Activated T-cell treated with anti-CD3 and anti-CD28 coated beads, Interleukin-2, amount 50 U/mL, for 72 hours (primary cell): Measurements from ENCODE around the gene NR1I2. TPM values are rescaled to one million over a fixed set of nuclear protein-coding genes. Genes with fewer than 3 reads are reported as not detected.

Experiments
- ATAC-seq, 2 donors: fragments of 150-1000 bp; cut with Tn5 transposase; replicated peaks in 1 of 2; 2 replicates each; pipeline ENCODE4 v1.10.0; 2021; ENCODE audit warnings: moderate library complexity in 2 of 2, mild to moderate bottlenecking in 1 of 2
- DNase-seq, 2 donors: peaks; one replicate each; pipeline ENCODE4 v3.0.0; 2021 to 2022; ENCODE audit warnings: mixed read lengths in 1 of 2
- H3K27ac Mint-ChIP-seq: one replicate; pipeline ENCODE4 v1.8.0; 2022; ENCODE audit warnings: mild to moderate bottlenecking, moderate library complexity, mixed read lengths
- H3K27me3 Mint-ChIP-seq: one replicate; pipeline ENCODE4 v1.8.0; 2022; ENCODE audit warnings: low read depth, mixed read lengths
- H3K36me3 Mint-ChIP-seq, 2 donors: one replicate each; pipeline ENCODE4 v1.8.0; 2022; ENCODE audit warnings: mixed read lengths in 2 of 2, mild to moderate bottlenecking in 1 of 2; ENCODE audit not compliant: insufficient read depth in 2 of 2
- H3K4me1 Mint-ChIP-seq: one replicate; pipeline ENCODE4 v1.8.0; 2022; ENCODE audit warnings: low read depth, mixed read lengths
- H3K4me3 Mint-ChIP-seq, 2 donors: one replicate each; pipeline ENCODE4 v1.8.0; 2022; ENCODE audit warnings: mild to moderate bottlenecking in 2 of 2, mixed read lengths in 2 of 2, moderate library complexity in 2 of 2
- H3K9me3 Mint-ChIP-seq, 2 donors: one replicate each; pipeline ENCODE4 v1.8.0; 2022; ENCODE audit warnings: mixed read lengths in 2 of 2
- total RNA-seq, 2 donors: library from RNA; stranded (reverse); gene quantifications; one replicate each; pipeline ENCODE4 v1.2.3, GENCODE V29; 2022

Gene NR1I2
- total RNA-seq, 2 donors from 2014 or later, result 0.17 to 0.25 TPM

- H3K4me1 Mint-ChIP-seq, result no peaks in the 10 kb centered on the region
Observed at GRCh38 chr3:119841808-119842471, 60.0 kb downstream of the NR1I2 start.

GRCh38 chr3:119849126-119849525 lies 67.2 kb downstream of the NR1I2 start:
- ATAC-seq (no peak), DNase-seq (no peak)
- Mint-ChIP-seq H3K4me3 (no peak overlapping the region), H3K27me3 (no peaks in the 10 kb centered on the region), H3K4me1 (no peaks in the 10 kb centered on the region), H3K27ac (no peak overlapping the region), H3K9me3 (peaks cover 2 to 12% of the 10 kb centered on the region in 2 donors), H3K36me3 (peaks cover 2 to 18% of the 10 kb centered on the region in 2 donors)

More at GRCh38 chr3:119841808-119842471, 60.0 kb downstream of the NR1I2 start:
- peaks cover 0 to 4% of the 10 kb centered on the region in 2 donors for H3K9me3 Mint-ChIP-seq
- no peaks in the 10 kb centered on the region for H3K27me3 Mint-ChIP-seq
- DNase-seq (no peak), ATAC-seq (no peak)
- H3K27ac Mint-ChIP-seq, result no peak overlapping the region
- peaks cover 7 to 17% of the 10 kb centered on the region in 2 donors for H3K36me3 Mint-ChIP-seq
- no peak overlapping the region for H3K4me3 Mint-ChIP-seq

- peaks cover 16 to 35% of the 10 kb centered on the region in 2 donors for H3K36me3 Mint-ChIP-seq
- no peak for ATAC-seq
Observed at GRCh38 chr3:119856695-119857094, 74.8 kb downstream of the NR1I2 start.

GRCh38 chr3:119858957-119859356 lies 77.1 kb downstream of the NR1I2 start:
- H3K27me3 Mint-ChIP-seq, result no peaks in the 10 kb centered on the region
- no peak overlapping the region for H3K27ac Mint-ChIP-seq
- peaks cover 6% of the 10 kb centered on the region for H3K4me1 Mint-ChIP-seq
- ATAC-seq (no peak), DNase-seq (no peak)
- no peak overlapping the region for H3K4me3 Mint-ChIP-seq
- H3K9me3 Mint-ChIP-seq, result peaks cover 1 to 5% of the 10 kb centered on the region in 2 donors
- peaks cover 21 to 42% of the 10 kb centered on the region in 2 donors for H3K36me3 Mint-ChIP-seq

More at GRCh38 chr3:119856695-119857094, 74.8 kb downstream of the NR1I2 start:
- no peak overlapping the region for H3K4me3 Mint-ChIP-seq
- H3K4me1 Mint-ChIP-seq, result peaks cover 6% of the 10 kb centered on the region
- no peak for DNase-seq
- no peaks in the 10 kb centered on the region for H3K27me3 Mint-ChIP-seq
- H3K27ac Mint-ChIP-seq, result no peak overlapping the region
- H3K9me3 Mint-ChIP-seq, result peaks cover 3 to 12% of the 10 kb centered on the region in 2 donors

- DNase-seq (no peak), ATAC-seq (no peak)
- H3K9me3 Mint-ChIP-seq, result peaks cover 1 to 4% of the 10 kb centered on the region in 2 donors
- peaks cover 20 to 34% of the 10 kb centered on the region in 2 donors for H3K36me3 Mint-ChIP-seq
- H3K27ac Mint-ChIP-seq, result no peak overlapping the region
- H3K4me1 Mint-ChIP-seq, result peaks cover 6% of the 10 kb centered on the region
- H3K27me3 Mint-ChIP-seq, result no peaks in the 10 kb centered on the region
- H3K4me3 Mint-ChIP-seq, result no peak overlapping the region
Observed at GRCh38 chr3:119859728-119860127, 77.8 kb downstream of the NR1I2 start.

GRCh38 chr3:119861681-119862080 lies 79.8 kb downstream of the NR1I2 start:
- Mint-ChIP-seq H3K27ac (no peak overlapping the region), H3K9me3 (no peaks in the 10 kb centered on the region), H3K36me3 (peaks cover 16 to 30% of the 10 kb centered on the region in 2 donors), H3K4me1 (peaks cover 6% of the 10 kb centered on the region), H3K27me3 (no peaks in the 10 kb centered on the region), H3K4me3 (no peak overlapping the region)
- DNase-seq (no peak), ATAC-seq (no peak)

- Mint-ChIP-seq H3K4me1 (peaks cover under 1% of the 10 kb centered on the region), H3K27me3 (no peaks in the 10 kb centered on the region), H3K4me3 (no peak overlapping the region), H3K9me3 (no peaks in the 10 kb centered on the region), H3K27ac (no peak overlapping the region), H3K36me3 (peaks cover 12 to 25% of the 10 kb centered on the region in 2 donors)
- DNase-seq, result no peak
- no peak for ATAC-seq
Observed at GRCh38 chr3:119862616-119863015, 80.7 kb downstream of the NR1I2 start.

GRCh38 chr3:119864476-119864875 lies 82.6 kb downstream of the NR1I2 start:
- Mint-ChIP-seq H3K4me3 (no peak overlapping the region), H3K4me1 (no peaks in the 10 kb centered on the region), H3K9me3 (no peaks in the 10 kb centered on the region), H3K27ac (no peak overlapping the region), H3K27me3 (no peaks in the 10 kb centered on the region), H3K36me3 (peaks cover 8 to 18% of the 10 kb centered on the region in 2 donors)
- no peak for DNase-seq
- no peak for ATAC-seq

Other genes with a start within 250 kb of the NR1I2 start
- gene CD80, start 222.5 kb upstream of the NR1I2 start, total RNA-seq, result 10 to 100 TPM in 1 of 2 donors, 1 to 10 TPM in 1; 8.3 to 11.9 TPM
- 10 to 100 TPM in 1 of 2 donors, 1 to 10 TPM in 1; 6.3 to 13.8 TPM for gene ADPRH, start 202.6 kb upstream of the NR1I2 start, total RNA-seq
- 1 to 10 TPM in 1 of 2 donors, under 1 TPM in 1; 0.79 to 1.2 TPM for gene PLA1A, start 184.2 kb upstream of the NR1I2 start, total RNA-seq
- gene POPDC2, start 121.5 kb upstream of the NR1I2 start, total RNA-seq, result 1 to 10 TPM; 6.6 to 7.2 TPM
- 10 to 100 TPM; 58.5 to 63.9 TPM for gene COX17, start 104.7 kb upstream of the NR1I2 start, total RNA-seq
- gene CFAP91, start 79.1 kb upstream of the NR1I2 start, total RNA-seq, result under 1 TPM; 0.30 to 0.41 TPM